ENCODE results near the gene CREB5.

CREB5 gene

DNA sequence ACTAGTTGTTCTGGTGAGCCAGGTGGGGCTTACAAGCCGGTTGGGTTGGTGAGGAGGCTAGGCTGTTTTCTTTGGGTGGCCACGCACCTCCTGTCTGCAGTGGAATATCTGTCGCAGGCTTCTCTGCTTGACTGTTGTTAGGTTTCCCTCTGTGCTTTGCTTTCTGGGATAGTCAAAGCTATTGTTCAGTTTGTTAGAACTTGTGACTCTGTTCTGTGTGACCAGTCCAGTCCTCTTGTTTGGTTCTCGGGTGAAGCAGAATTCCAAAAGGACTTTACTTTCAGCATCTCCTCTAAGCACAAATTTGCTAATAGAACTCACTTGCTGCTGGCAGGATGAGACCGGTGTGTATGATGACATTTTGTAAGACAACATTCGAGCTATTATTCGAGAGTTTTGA, 105.3 kb downstream of the CREB5 start:
- DNase-seq (ENCODE audit: insufficient read length, low spot score): no peak
- TF ChIP-seq CTCF (IDR thresholded peaks at IDR 0.05; ENCODE audit: insufficient read depth, missing control alignments): no peak
- FAIRE-seq: no peak

DNA sequence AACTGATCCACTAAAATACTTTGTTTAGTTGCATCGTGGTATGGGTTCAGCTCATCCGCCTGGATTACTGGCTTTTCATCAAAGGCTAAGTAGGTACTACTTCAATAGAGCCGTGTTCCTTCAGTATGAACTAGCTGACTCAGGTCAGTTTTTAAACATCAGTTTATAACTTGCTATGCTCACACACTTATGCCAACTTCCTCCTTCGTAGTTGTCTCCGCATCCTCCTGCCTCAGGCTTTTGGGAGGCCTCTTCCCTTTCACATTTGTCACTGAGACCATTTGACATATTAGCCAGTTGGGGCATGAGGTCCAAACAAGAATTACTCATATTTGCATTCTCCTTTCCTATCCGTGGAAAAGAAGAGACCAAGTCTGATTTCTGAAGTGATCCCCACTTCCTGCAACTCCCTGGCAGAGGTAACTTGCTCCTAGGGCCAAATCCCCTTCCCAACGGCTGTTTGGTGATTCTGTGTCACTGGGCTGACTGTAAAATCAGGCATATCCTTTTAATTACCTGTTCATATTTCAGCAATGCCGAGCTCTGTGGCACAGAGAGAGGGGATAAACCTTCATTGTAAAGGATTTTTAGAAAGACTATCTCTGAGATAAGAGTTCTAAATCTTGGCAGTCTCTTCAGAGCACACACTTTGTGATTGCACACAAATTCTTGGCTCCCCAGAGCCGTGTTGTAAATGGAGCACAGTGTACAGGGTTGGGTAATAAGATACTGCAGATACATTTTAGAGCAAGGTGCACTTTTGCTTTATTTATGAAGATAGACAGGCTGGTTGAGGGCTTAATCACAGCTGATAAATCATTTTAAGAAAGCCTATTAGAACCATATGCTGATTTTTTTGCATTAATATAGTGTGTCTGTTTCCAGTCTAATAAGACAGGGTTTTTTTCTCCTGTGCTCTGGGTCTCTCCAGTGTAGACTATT, 108.0 kb downstream of the CREB5 start:
- no peak for FAIRE-seq
- no peak for TF ChIP-seq CTCF (IDR thresholded peaks at IDR 0.05; ENCODE audit: insufficient read depth, missing control alignments)
- DNase-seq (ENCODE audit: insufficient read length, low spot score): no peak

DNA sequence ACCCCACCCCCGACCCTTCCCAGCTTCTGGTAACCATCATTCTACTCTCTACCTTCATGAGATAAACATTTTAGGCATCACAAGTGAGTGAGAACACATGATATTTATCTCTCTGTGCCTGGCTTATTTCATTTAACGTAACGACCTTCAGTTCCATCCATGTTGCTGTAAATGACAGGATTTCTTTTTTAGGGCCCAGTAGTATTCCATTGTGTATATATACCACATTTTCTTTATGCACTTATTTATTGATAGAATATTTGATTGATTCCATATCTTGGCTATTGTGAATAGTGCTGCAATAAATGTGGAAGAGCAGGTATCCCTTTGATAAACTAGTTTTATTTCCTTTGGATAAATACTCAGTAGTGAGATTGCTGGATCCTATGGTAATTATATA, 112.7 kb downstream of the CREB5 start:
- DNase-seq (ENCODE audit: insufficient read length, low spot score) (no peak), FAIRE-seq (no peak)
- no peak for TF ChIP-seq CTCF (IDR thresholded peaks at IDR 0.05; ENCODE audit: insufficient read depth, missing control alignments)

GRCh38 chr7:28528899-28529298, 116.6 kb downstream of the CREB5 start:
- FAIRE-seq (no peak), DNase-seq (ENCODE audit: insufficient read length, low spot score) (no peak)
- no peak for TF ChIP-seq CTCF (IDR thresholded peaks at IDR 0.05; ENCODE audit: insufficient read depth, missing control alignments)

- no peak for TF ChIP-seq CTCF (IDR thresholded peaks at IDR 0.05; ENCODE audit: insufficient read depth, missing control alignments)
- DNase-seq (ENCODE audit: insufficient read length, low spot score) (no peak), FAIRE-seq (no peak)
These were observed 117.4 kb downstream of the CREB5 start for GRCh38 chr7:28529755-28530154.

GRCh38 chr7:28530175-28530802, 118.0 kb downstream of the CREB5 start:
- FAIRE-seq (no peak), DNase-seq (ENCODE audit: insufficient read length, low spot score) (no peak)
- TF ChIP-seq CTCF (IDR thresholded peaks at IDR 0.05; ENCODE audit: insufficient read depth, missing control alignments): no peak

GRCh38 chr7:28530803-28531175, 118.5 kb downstream of the CREB5 start:
- FAIRE-seq: no peak
- TF ChIP-seq CTCF (IDR thresholded peaks at IDR 0.05; ENCODE audit: insufficient read depth, missing control alignments): no peak
- no peak for DNase-seq (ENCODE audit: insufficient read length, low spot score)

All from D721Med (cell line).